ENCODE measurements around the gene GOLT1A.
"Not testable (repeated sequence)": the region's sequence is repeated elsewhere in the genome, so short reads cannot be mapped to it uniquely, and the experiment has no call there.

The GOLT1A gene

DNA sequence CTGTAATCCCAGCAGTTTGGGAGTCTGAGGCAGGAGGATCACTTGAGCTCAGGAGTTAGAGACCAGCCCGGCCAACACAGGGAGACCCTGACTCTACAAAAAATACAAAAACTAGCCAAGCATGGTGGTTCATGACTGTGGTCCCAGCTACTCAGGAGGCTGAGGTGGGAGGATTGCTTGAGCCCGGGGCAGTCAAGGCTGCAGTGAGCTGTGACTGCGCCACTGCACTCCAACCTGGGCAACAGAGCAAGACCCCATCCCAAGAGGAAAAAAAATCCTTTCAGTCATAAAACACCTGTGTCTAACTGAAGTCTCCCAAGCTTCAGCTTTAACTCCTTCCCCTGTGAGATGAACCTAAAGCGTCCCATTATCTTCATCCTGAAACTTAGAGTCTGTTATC lies 33.1 kb upstream of the GOLT1A start:
- DNase-seq, result no peak

DNA sequence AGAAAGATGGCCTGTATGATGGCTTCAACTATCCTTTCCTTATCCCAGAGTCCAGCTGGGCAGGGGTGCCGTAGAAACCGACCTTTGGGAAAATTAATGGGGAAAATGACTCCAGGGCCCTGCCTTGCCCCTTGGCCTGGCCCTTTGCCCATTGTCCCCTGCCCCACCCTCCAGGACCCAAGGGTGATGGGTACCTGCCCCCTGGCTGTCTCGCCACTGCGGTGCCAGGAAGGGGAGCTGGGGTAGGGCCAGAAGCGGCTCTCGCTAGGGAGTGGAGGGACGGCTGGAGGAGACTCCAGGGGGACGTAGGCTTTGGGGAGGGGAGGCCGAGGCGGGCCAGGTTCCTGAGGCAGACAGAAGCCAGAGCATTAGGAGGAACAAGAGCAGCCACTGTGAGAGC lies 29.1 kb upstream of the GOLT1A start:
- DNase-seq, result no peak

DNA sequence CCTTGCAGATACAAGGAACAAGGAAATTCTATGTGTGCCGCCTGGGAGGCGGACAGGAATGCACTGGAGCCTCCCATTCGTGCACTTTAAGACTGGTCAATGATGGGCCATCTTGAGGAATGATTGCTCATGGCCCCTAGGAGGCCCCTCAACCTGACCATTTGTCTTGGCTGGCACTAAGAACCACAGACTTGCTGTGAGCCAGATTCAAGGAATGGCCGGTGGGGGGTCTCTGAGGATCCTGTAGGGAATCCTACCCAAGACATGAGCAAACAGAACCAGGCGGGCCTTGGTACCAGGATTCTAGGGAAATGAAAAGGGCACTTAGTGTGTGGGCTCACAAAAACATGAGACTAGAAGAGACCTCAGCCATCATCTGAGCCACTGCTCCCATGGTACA lies 28.1 kb upstream of the GOLT1A start:
- DNase-seq, result no peak

GRCh38 chr1:204241050-204241449 lies 27.3 kb upstream of the GOLT1A start:
- no peak for DNase-seq

DNA sequence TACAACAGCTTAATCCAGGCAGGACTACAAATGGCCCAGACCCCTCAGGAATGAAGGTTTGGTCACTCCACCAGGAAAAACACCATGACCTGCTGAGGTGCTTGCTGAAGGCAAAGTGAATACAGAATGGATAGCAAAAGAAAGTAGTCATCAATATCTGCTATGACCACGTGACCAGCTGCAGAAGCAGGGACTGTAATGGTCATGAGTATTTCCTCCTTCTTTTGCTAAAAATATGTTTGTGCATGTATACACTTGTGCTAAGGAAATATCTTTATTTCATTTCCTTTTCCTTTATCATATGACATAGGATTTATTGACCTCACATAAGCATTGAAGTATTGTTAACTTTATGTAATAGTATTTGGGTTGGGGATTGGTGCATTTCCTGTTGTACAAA lies 26.4 kb upstream of the GOLT1A start:
- DNase-seq, result no peak

DNA sequence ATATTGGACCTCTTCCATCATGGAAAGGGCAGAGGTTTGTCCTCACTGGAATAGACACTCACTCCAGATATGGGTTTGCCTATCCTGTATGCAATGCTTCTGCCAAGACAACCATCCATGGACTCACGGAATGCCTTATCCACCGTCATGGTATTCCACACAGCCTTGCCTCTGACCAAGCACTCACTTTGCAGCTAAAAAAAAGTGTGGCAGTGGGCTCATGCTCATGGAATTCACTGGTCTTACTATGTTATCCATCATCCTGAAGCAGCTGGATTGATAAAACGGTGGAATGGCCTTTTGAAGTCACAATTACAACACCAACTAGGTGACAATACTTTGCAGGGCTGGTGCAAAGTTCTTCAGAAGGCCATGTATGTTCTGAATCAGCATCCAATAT lies 25.6 kb upstream of the GOLT1A start:
- DNase-seq, result not testable (repeated sequence)

GRCh38 chr1:204238520-204238919 lies 24.7 kb upstream of the GOLT1A start:
- not testable (repeated sequence) for DNase-seq

DNA sequence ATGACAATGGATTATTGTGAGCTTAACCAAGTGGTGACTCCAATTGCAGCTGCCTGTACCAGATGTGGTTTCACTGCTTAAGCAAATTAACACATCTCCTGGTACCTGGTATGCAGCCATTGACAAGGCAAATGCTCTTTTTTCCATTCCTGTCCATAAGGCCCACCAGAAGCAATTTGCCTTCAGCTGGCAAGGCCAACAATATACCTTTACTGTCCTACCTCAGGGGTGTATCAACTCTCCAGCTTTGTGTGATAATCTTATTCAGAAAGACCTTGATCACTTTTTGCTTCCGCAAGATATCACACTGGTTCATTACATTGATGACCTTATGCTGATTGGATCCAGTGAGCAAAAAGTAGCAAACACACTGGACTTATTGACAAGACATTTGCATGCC lies 23.7 kb upstream of the GOLT1A start:
- DNase-seq, result not testable (repeated sequence)

DNA sequence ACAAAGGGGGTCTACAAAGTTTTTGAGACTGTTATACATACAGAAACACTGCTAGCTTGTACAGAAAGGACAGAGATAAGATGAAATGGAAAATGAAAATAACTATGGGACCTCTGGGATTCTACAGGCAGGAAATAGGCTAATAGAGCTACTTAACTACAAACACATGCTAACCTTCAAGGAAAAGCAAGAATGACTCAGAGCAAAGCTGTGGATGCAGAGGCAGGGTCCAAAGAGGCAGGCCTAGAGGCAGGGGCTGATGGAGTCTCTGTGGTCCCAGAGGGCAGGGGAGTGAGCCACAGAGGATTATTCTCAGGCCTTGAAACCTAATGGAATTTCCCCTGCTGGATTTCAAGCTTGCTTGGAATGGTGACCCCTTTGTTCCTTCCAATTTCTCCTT lies 18.7 kb upstream of the GOLT1A start:
- peak; percentile 14 for DNase-seq

DNA sequence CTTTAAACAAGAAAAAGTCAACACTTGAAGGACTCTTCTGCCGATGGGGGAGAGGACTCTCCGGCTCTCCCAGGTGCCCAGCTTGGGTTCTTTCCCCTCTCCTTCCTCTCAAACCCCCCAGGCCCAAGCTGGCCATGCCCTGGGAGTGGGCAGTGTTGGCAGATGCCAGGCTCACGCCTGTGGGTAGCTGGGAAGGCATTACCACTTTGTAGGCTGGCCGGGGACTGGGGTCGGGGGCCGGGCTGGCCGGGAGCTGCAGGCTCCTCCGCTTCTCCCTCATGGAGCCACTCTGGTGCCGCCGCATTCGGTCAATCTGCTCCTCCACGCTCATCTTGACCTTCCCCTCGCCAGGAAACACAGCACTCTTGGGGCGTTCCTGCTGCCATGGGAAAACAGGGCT lies 16.4 kb upstream of the GOLT1A start:
- no peak for DNase-seq

- DNase-seq, result no peak
These were observed 15.1 kb upstream of the GOLT1A start for GRCh38 chr1:204228896-204229295.

DNA sequence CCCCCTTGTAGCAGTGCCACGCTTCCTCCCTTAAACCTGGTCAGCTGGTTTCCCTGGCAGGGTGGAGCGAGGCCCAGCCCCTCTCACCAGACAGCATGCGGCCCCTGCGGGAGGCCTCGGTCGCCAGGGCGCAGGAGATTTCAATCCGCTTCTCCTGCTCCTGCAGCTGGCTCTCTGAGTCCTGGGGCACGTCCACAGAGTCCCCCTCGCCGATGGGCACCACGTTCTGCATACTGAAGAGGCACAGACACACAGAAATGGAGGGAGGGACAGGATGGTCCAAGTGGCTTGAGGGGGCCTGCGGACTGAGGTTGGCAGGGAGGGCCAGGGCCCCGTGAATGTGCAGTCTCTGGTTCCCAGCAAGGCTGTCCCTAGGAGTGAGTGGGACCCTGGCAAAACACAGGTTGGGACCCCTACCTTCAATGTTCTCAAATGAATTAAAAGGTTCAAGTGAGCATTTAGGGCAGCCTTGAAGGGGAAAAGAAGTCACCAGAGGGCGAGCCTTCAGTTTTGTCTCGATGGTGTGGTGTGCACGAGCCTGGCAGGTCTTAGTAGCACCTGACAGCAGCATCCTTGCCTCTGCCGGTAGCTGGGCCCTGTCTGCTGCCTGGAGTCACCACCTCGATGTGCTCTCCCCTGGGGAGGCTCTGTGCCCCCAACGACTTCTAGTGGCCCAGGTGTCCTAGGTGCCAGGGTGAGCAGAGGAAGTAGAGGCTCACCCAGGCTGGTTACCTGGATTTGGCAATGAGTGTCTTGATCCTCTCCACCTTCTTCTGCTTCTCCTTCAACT lies 14.4 kb upstream of the GOLT1A start:
- no peak for DNase-seq

- no peak for DNase-seq
These were observed 13.6 kb upstream of the GOLT1A start for GRCh38 chr1:204227351-204227750.

DNA sequence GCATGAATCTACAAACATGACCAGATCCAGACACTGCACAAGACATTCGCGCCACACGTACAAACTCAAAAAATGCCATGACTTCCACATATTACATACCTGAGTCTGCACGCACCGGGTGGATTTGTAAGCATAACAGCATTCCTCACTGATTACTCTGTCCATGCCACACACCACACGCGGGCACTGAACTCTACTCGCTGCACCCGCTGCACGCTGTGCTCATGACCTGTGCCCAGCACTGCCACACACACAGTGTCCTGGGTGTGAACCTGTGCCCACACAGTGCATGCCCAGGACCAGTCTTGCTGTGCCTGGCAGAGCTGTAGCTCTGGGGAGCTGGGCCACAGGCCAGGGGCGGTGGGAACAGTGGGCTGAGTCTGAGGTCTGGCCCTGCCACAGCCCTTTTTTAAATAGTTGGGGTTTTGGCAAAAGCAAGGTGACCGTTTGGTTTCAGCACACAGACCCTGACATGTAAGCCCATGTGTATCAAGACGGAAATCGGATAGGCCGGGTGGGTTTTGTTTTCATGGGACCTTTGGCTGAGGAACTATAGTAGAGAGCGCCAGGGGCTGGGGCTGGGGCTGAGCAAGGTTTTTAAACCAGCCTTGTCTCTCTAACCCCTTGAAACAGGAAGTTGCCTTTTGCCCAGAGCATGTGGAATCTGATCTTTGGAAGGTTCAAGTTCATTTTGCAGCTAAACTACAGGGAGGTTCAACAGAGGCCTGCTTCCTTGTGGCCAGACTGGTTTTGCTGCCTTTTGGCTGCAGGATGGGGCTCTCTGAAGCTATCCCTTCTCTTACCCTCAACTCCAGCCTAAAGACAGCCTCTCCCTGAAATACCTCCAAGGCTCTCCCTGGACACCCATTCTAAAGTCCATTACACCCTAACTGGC lies 12.3 kb upstream of the GOLT1A start:
- no peak for DNase-seq

- DNase-seq, result no peak
These were observed 10.9 kb upstream of the GOLT1A start for GRCh38 chr1:204224655-204225054.

GRCh38 chr1:204223129-204223860 lies 9.5 kb upstream of the GOLT1A start:
- no peak for DNase-seq

GRCh38 chr1:204222764-204223055 lies 8.9 kb upstream of the GOLT1A start:
- no peak for DNase-seq

- no peak for DNase-seq
These were observed 8.4 kb upstream of the GOLT1A start for GRCh38 chr1:204222006-204222763.

DNA sequence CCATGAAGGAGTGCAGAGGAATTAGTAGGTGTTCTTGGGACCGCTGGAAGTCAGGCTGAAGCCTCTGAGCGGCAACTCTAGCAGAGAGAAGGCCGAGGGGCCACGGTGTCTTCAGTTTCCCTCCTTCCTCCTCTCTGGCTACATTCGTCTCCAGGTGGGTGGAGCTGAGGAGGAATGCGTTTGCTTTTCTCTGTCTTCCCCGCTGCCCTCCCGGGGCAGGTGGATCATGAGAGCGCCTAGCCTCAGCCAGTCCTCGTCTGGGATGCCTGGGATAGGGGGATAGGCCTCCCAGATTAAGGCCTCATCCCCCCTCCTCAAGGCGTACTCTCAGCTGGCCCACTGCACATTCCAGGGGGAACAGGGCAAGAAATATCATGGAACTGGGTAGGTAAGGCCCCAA lies 7.5 kb upstream of the GOLT1A start:
- DNase-seq, result no peak

DNA sequence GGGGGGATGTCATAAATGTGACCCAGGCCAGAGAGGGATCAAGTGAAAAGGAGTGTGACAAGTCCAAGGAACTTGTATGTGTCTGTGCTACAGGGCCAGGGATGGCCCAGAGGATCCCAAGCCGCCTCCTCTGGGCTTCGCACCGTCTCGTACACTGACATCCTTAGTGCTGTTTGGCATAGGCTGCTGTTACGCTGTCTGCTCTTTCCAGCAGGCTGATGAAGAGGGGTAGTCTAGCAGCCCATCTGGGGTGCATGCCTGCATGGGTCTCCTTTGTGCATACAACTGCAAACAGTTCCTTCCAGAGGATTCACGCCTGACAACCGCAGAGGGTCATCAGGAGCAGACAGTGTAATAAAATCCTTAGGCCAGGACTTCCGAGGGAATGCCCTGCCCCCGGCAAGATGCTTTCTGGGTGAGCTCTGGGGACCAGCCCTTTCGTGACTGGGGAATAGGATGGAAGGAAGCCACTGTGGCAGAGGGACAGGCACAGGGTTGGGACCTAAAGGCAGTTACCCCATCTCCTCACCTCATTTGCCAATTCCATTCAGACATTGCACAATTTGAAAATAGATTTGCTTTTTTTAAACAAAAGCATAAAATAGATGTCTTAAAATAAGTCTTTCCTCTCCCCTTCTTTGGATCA lies 6.3 kb upstream of the GOLT1A start:
- DNase-seq, result no peak

- DNase-seq, result no peak
These were observed 4.8 kb upstream of the GOLT1A start for GRCh38 chr1:204218552-204218951.

GRCh38 chr1:204217648-204218000 lies 3.8 kb upstream of the GOLT1A start:
- no peak for DNase-seq
